Measurements from ENCODE around the gene SPAG6. TPM values are rescaled to one million over a fixed set of nuclear protein-coding genes. Genes with fewer than 3 reads are reported as not detected.

SPAG6 gene
- total and polyA plus RNA-seq, 2 of the 4 experiments (the other 2 are of a cell fraction) = not detected

Small RNA genes lying within 50 kb of the gene (microRNA-seq; reads per million reads assigned to microRNA genes)
- gene AL158211.3 (ENCODE audit: insufficient read depth, insufficient read length) = not detected

Small RNA genes lying within 50 kb of the gene (small RNA-seq; reads per million reads assigned to genes)
- 0 to 0.15 (median 0) reads per million in 5 experiments for gene AL158211.3

Other genes with a start within 250 kb of the SPAG6 start
- not detected in 2 replicates for gene EBLN1, start 127.5 kb upstream of the SPAG6 start, total RNA-seq (2012; rRNA removed)
- gene EBLN1, start 127.5 kb upstream of the SPAG6 start, polyA plus RNA-seq (2012; rRNA removed) = not detected in 2 replicates
- 33.1 and 44.8 TPM in 2 replicates for gene COMMD3, start 29.1 kb upstream of the SPAG6 start, total RNA-seq (2012; rRNA removed)
- 25.4 and 30.8 TPM in 2 replicates for gene COMMD3, start 29.1 kb upstream of the SPAG6 start, polyA plus RNA-seq (2012; rRNA removed)
- 25.8 and 38.3 TPM in 2 replicates for gene BMI1, start 24.4 kb upstream of the SPAG6 start, total RNA-seq (2012; rRNA removed)
- gene BMI1, start 24.4 kb upstream of the SPAG6 start, polyA plus RNA-seq (2012; rRNA removed) = 19.7 and 19.9 TPM in 2 replicates